Activated gamma-delta T cell (primary cell): ENCODE results near the gene LCLAT1.
"Not testable (repeated sequence)": the region's sequence is repeated elsewhere in the genome, so short reads cannot be mapped to it uniquely, and the experiment has no call there.

Source experiments
- DNase-seq: peaks from one replicate; lab custom pipeline; 2025; lab: John Stamatoyannopoulos, UW

LCLAT1 gene

DNA sequence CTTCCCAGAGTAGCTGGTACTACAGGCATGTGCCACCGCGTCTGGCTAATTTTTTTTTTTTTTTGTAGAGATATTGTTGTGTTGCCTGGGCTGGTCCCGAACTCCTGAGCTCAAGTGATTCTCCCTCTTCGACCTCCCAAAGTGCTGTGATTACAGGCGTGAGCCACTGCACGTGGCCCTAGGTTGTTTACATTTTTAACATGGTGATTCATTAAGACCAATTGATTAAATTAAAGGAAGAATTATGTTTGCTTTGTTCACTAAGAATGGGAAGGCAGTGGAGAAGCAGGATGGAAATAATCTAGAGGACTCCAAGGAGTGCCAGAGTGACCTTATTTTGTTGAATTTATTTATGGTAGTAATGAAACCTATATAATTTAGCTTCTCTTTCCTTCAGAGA is 7.5 kb downstream of the LCLAT1 start:
- DNase-seq: no peak

GRCh38 chr2:30455114-30455738 is 8.2 kb downstream of the LCLAT1 start:
- no peak for DNase-seq

DNA sequence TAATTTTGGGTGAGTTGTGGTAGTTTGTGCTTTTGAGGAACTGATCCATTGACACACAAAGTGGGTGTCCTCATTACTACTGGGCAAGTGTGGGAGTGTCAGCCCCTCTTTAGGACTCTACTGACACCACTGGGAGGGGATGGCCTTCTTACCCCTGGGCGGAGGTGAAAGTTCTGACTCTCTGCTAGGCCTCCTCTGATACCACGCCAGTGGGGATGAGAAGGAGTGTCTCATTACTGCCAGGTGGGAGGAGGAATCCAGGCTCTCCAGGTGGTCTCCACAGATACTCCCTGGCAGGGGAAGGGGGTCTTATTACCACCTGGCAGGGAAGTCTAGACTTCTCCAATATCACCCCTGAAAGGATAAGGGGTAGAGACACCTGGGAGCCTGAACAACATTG is 9.1 kb downstream of the LCLAT1 start:
- DNase-seq: no peak

DNA sequence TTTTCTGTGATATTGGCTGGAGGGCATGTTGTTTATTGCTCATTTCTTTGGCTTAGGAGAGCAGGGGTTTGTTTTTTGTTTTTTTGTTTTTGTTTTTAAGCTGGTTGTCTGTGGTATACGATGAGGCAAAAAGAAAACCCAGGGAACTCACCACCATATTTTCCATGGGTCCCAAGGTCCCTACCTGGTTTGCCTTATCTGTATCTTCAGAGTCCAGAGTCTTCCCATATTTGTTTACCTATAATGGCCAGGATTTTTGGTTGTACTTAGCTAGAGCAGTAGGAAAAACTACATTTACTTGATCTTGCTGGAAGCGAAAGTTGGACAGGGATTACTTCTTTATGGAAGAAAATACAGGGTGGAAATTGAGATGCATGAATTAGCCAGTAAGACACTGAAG is 9.5 kb downstream of the LCLAT1 start:
- DNase-seq: no peak

DNA sequence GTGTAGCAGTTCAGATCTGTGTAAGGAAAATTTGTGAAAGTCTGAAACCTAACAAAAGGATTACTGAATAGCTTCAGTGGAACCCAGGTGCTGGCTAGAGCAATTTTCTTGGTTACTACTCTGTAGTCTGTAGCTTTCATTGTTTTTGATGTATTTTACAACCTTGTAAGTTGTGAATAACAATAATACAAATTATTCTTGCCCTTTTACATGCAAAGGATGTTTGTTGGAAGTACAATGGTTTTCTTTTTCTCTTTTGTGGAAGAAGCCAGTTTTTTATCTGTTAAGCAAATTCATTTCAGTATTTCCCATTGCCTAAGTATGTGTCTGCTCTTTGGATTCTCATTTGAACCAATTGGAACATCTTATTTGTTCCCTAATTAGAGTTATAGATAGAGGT is 10.2 kb downstream of the LCLAT1 start:
- DNase-seq: no peak

DNA sequence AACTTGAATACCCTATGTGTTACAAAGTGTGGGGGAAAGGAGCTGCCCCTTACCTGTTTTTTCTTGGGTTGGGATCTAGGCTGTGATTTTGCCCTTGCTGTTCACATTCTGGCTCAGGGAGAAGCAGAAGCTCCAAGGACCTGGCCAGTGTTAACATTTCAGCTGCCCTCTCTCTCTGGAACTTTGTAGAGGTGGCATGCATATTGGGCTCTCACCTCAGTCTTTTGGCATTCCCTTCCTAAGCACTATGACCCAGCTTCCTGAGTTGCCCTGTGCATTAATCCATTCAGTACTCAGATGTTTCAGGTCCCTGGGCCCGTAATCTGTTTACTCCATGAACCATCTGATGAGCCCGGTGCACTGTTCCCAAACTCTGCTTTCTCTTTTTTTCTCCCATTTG is 12.1 kb downstream of the LCLAT1 start:
- DNase-seq: no peak

GRCh38 chr2:30462131-30462857 is 15.2 kb downstream of the LCLAT1 start:
- no peak for DNase-seq

DNA sequence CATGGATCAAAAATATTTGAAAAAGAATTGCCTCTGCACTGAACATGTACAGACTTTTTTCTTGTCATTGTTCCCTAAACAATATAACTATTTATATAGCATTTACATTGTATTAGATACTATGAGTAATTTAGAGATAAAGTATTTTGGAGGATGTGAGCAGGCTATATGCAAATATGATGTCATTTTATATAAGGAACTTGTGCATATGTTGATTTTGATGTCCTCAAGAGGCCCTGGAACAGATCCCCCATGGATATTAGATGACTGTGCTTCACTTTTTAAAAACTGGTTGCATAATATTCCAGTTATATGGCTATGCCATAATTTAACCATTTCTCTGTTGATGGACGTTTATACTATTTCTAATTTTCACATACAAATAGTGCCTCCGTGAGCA is 16.5 kb downstream of the LCLAT1 start:
- DNase-seq: no peak

GRCh38 chr2:30464544-30465170 is 17.6 kb downstream of the LCLAT1 start:
- DNase-seq: no peak

- DNase-seq: no peak
These were observed 18.1 kb downstream of the LCLAT1 start for GRCh38 chr2:30465171-30465545.

DNA sequence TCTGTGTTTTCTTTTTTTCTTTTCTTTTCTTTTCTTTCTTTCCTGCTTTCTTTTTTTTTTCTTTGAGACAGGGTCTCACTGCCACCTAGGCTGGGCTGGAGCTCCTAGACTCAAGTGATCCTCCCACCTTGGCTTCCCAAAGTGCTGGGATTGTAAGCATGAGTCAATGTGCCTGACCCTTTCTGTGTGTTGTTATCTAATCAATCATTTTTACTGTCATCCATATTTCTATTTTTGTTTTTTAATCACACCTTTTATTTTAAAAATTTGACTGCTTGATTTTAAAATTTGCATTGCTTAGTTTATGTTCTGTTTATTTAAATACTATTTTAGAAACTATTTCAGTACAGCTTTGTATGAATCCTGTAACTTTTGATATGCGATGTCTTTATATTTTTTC is 19.2 kb downstream of the LCLAT1 start:
- no peak for DNase-seq

- not testable (repeated sequence) for DNase-seq
These were observed 20.2 kb downstream of the LCLAT1 start for GRCh38 chr2:30467062-30467826.

DNA sequence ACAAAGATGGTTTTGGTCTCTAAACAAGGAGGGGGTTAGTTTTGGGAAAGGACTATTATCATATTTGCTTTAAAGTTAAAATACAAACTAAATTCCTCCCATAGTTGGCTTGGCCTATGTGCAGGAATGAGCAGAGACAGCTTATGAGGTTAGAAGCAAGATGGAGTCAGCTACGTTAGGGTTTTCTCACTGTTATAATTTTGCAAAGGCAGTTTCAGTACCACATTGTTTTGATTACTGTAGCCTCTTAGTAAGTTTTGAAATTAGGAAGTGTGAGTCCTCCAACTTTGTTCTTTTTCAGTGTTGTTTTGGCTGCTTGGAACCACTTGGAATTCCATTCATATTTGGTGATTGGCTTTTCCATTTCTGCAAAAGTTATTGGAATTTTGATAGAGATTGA is 23.4 kb downstream of the LCLAT1 start:
- DNase-seq: no peak

- no peak for DNase-seq
These were observed 25.3 kb downstream of the LCLAT1 start for GRCh38 chr2:30472326-30472725.

- DNase-seq: no peak
These were observed 28.5 kb downstream of the LCLAT1 start for GRCh38 chr2:30475542-30475941.

- DNase-seq: no peak
These were observed 29.6 kb downstream of the LCLAT1 start for GRCh38 chr2:30476636-30477035.

DNA sequence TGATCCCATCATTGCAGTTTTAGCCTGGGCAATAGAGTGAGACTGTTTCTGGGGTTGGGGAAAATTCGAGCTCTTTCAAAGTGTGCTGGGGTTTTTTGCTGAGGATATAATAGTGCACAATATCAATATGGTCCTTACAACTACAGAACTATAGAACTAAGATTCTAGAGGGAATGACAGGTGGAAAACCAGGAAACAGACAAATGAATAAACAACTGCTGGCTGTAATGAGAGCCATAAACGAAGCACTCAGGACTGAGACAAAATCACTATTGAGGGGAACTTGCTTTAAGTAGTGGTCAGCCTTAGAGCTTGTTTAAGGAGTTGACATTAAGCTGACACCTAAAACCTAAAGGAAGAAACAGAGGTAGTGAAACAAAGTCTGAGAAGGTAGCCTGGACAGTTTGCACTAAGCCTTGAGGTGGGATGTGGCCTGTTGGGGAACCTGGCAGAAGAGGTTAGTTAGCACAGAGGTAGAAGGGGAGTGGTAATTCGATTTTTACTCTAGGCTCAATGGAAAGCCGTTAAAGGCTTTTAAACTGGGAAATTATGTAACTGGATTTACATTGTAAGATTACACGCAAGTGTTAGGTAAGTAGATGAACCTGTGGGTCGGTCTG is 33.8 kb downstream of the LCLAT1 start:
- DNase-seq: no peak

DNA sequence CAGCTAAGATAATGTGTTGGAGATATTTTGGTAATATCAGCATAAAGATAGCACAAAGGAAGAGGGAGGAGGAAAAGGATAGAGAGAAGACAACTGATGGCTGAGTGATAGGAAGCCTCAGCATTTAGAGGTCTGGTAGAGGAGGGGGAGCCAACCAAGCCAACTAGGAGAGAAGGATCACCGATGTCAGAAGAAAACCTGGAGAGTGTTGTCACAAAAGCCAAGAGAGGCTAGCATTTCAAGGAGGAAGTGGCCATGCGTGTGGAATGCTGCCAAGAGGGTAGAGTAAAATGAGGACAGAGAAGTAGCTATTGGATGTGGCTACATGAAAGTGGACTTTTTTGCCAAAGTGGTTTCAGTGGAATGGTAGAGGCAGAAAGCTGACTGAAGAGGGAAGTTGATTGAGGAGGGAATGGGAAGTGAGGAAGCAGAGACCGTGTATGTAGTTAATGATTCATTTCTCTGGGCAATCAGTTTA is 34.3 kb downstream of the LCLAT1 start:
- no peak for DNase-seq

DNA sequence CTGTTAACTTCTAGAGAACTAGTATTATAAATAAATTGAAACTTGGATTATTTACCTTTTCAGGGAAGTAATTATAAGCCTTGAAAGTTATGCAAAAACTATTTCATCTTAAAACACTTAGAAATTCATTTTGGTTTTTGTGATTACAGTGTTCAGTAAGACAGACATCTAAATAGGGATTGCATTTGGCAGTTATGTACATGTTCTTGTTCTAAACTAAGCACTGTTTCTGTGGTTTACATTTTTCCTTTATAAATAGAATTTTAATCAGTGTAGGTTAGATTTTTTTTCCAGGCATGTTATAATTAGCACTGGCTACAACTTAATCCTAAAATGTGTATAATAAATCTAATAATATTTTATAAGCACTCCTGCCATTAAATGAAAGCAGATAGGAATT is 35.0 kb downstream of the LCLAT1 start:
- DNase-seq: no peak

DNA sequence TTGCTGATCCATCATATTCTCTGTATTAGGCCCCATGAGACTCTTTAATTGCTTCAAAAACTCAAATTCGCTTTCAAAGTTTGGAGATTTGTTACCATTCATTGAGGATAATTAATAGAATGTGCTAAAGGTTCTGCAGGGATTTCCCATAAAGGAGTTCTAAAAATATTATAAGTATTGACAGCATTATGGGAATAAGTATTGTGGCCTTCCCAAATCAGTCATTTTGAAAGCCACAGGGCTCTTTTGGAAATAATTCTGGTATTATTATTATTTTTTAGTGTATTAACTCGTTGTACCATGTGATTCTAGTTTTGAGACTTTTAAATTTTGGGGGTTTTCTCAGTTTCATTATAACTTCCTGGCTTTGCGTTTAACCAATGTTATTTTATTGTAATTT is 37.1 kb downstream of the LCLAT1 start:
- no peak for DNase-seq

DNA sequence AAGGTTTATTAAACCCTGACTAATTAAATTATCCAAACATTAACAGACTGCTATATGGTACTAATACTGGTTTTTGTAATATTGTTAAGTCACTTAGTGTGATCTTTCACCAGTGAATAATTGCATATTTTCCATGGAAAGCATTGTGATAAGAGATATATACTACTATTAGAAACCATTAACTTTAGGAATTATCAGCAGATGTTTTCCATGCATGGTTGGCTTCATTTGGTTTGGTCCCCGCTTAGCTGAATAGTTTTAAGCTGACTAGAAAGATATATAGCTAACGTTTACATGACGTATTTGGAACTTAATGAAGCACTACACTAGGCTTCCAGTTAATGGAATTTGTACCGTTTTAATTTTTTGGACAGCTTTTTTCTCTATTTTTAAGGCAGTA is 37.9 kb downstream of the LCLAT1 start:
- DNase-seq: no peak

DNA sequence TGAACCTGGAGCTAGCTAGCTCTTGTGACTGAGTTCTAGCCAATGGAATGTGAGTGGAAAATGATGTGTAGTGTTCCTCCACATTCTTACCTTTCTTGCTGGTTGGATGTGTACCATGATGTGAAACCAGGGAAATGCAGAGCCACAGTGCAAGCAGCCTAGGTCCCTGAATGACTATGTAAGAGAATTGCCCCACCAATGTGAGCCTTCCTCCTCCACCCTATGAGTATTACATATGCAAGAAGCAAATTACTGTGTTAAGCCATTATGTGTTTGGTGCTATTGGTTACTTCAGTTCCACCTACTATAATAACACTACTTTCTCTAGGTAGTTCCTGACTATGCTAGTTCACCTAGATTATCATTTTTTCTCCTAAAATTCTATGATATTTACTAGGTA is 39.6 kb downstream of the LCLAT1 start:
- DNase-seq: no peak
